Measurements from ENCODE around the gene UXT. TPM values are rescaled to one million over a fixed set of nuclear protein-coding genes. Genes with fewer than 3 reads are reported as not detected.

The UXT gene
- 100 to 1,000 TPM; 187 to 192 TPM for total RNA-seq

- Mint-ChIP-seq H3K36me3 (ENCODE audit: low read depth) (peaks cover 36% of the 10 kb centered on the region), H3K9me3 (peaks cover 3% of the 10 kb centered on the region), H3K27ac (peak within 1 kb of the TSS; percentile 99), H3K4me1 (ENCODE audit: low read depth) (peaks cover 43% of the 10 kb centered on the region), H3K4me3 (peak within 1 kb of the TSS; percentile 88), H3K27me3 (no peaks in the 10 kb centered on the region)
- POLR2A ChIA-PET: no interaction called here
- intact Hi-C loops (cut with micrococcal nuclease): no loop called here
- CTCF ChIA-PET: no interaction called here
- no peak for TF ChIP-seq CTCF (IDR thresholded peaks at IDR 0.05)
- DNase-seq (peak; percentile 96), ATAC-seq (peak; percentile 84)
These were observed at the start of gene UXT for GRCh38 chrX:47658684-47659420. UXT (minus strand) TSS chrX:47659180; CDS start chrX:47658927, 253 bp downstream.

- Mint-ChIP-seq H3K4me3 (no peak overlapping the region), H3K4me1 (ENCODE audit: low read depth) (no peaks in the 10 kb centered on the region), H3K9me3 (no peaks in the 10 kb centered on the region), H3K27ac (no peak overlapping the region), H3K27me3 (peaks cover 6% of the 10 kb centered on the region), H3K36me3 (ENCODE audit: low read depth) (no peaks in the 10 kb centered on the region)
- ChIA-PET POLR2A (no interaction called here), CTCF (no interaction called here)
- intact Hi-C loops (cut with micrococcal nuclease): no loop called here
- no peak for TF ChIP-seq CTCF (IDR thresholded peaks at IDR 0.05)
- ATAC-seq (no peak), DNase-seq (no peak)
These were observed 48.2 kb upstream of the UXT start for GRCh38 chrX:47707031-47707780.

- Mint-ChIP-seq H3K4me1 (ENCODE audit: low read depth) (no peaks in the 10 kb centered on the region), H3K4me3 (no peak overlapping the region), H3K27ac (no peak overlapping the region), H3K36me3 (ENCODE audit: low read depth) (no peaks in the 10 kb centered on the region), H3K9me3 (no peaks in the 10 kb centered on the region), H3K27me3 (peaks cover 6% of the 10 kb centered on the region)
- CTCF ChIA-PET: no interaction called here
- POLR2A ChIA-PET: no interaction called here
- DNase-seq (no peak), ATAC-seq (no peak)
- TF ChIP-seq CTCF (IDR thresholded peaks at IDR 0.05): no peak
- intact Hi-C loops (cut with micrococcal nuclease): no loop called here
These were observed 47.6 kb upstream of the UXT start for GRCh38 chrX:47706575-47706974.

- Mint-ChIP-seq H3K4me1 (ENCODE audit: low read depth) (no peaks in the 10 kb centered on the region), H3K36me3 (ENCODE audit: low read depth) (no peaks in the 10 kb centered on the region), H3K4me3 (no peak overlapping the region), H3K27me3 (peaks cover 6% of the 10 kb centered on the region), H3K27ac (no peak overlapping the region), H3K9me3 (no peaks in the 10 kb centered on the region)
- POLR2A ChIA-PET: no interaction called here
- no peak for TF ChIP-seq CTCF (IDR thresholded peaks at IDR 0.05)
- ATAC-seq (no peak), DNase-seq (no peak)
- CTCF ChIA-PET: no interaction called here
- intact Hi-C loops (cut with micrococcal nuclease): no loop called here
These were observed 45.8 kb upstream of the UXT start for GRCh38 chrX:47704736-47705135.

- H3K27me3 Mint-ChIP-seq: peaks cover 4% of the 10 kb centered on the region
- DNase-seq: no peak
- no peaks in the 10 kb centered on the region for H3K36me3 Mint-ChIP-seq (ENCODE audit: low read depth)
- ChIA-PET POLR2A (no interaction called here), CTCF (no interaction called here)
- intact Hi-C loops (cut with micrococcal nuclease): no loop called here
- H3K9me3 Mint-ChIP-seq: no peaks in the 10 kb centered on the region
- H3K4me3 Mint-ChIP-seq: no peak overlapping the region
- no peak overlapping the region for H3K27ac Mint-ChIP-seq
- no peak for ATAC-seq
- no peak for TF ChIP-seq CTCF (IDR thresholded peaks at IDR 0.05)
- H3K4me1 Mint-ChIP-seq (ENCODE audit: low read depth): no peaks in the 10 kb centered on the region
These were observed 38.2 kb upstream of the UXT start for GRCh38 chrX:47697181-47697580.
